ENCODE results near the gene SLC5A3. TPM values are rescaled to one million over a fixed set of nuclear protein-coding genes. Genes with fewer than 3 reads are reported as not detected.
A peak's percentile ranks its signal among the peaks of the same experiment; 100 is the strongest.

The SLC5A3 gene
- total and polyA plus RNA-seq, 2 experiments from 2014 or later: 6.2 to 32.7 TPM

DNA sequence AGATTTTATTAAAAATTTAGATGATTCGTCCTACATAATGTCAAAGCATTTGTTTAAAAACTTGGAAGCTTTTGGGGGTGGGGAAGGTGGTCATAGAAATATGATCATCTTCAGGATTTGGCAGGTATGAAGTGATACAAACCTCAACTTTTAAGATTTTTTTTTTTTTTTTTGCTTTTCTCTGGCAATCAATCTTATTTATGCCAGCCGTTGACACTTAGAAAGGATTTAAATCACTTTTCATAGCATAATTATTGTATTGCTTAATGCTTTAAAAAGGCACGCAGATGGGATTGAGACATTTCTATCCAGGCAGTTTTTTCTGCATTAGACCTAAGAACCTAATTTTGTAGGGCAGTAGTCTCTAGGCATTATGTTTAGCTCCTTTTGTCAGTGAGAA lies 19.7 kb downstream of the SLC5A3 start:
- Histone ChIP-seq H3F3A (replicated peaks; ENCODE audit: low read depth) (no peaks in the 10 kb centered on the region), H3K4me3 (no peak overlapping the region), H3K27ac (ENCODE audit: low read depth) (peak overlapping the region; percentile 68; the same call in 1 of the 2 replicates), H2AFZ (no peak overlapping the region), H3K79me2 (replicated peaks; ENCODE audit: insufficient read depth) (peaks cover 99% of the 10 kb centered on the region), H3K36me3 (ENCODE audit: insufficient read depth) (peaks cover 8% of the 10 kb centered on the region; the same call in 1 of the 2 replicates), H3K4me1 (ENCODE audit: insufficient read depth) (peaks cover 24% of the 10 kb centered on the region), H3K27me3 (ENCODE audit: insufficient read depth) (no peaks in the 10 kb centered on the region), H3K4me2 (no peak overlapping the region), H4K20me1 (replicated peaks; ENCODE audit: insufficient read depth) (peaks cover 58% of the 10 kb centered on the region), H3K9me2 (ENCODE audit: insufficient read depth) (no peaks in the 10 kb centered on the region)
- DNase-seq (ENCODE audit: low spot score) (no peak), ATAC-seq (no peak)
- no peaks in the 10 kb centered on the region for H3K9me3 Mint-ChIP-seq
- H3K4me1 Mint-ChIP-seq: peaks cover 23% of the 10 kb centered on the region
- H3K4me3 Mint-ChIP-seq: no peak overlapping the region
- peaks cover 27% of the 10 kb centered on the region for H3K36me3 Mint-ChIP-seq (ENCODE audit: low read depth)
- H3K27ac Mint-ChIP-seq: no peak overlapping the region
- TF ChIP-seq STAT1 (IDR thresholded peaks at IDR 0.05; ENCODE audit: unreplicated experiment): no peak
- no peak for TF ChIP-seq CTCF (conservative IDR thresholded peaks at IDR 0.05; ENCODE audit: low read depth in 2 of 2)
- no peak for TF ChIP-seq ZNF114 (CRISPR knock-in tag; IDR thresholded peaks at IDR 0.05)
- TF ChIP-seq, protein P1, sequence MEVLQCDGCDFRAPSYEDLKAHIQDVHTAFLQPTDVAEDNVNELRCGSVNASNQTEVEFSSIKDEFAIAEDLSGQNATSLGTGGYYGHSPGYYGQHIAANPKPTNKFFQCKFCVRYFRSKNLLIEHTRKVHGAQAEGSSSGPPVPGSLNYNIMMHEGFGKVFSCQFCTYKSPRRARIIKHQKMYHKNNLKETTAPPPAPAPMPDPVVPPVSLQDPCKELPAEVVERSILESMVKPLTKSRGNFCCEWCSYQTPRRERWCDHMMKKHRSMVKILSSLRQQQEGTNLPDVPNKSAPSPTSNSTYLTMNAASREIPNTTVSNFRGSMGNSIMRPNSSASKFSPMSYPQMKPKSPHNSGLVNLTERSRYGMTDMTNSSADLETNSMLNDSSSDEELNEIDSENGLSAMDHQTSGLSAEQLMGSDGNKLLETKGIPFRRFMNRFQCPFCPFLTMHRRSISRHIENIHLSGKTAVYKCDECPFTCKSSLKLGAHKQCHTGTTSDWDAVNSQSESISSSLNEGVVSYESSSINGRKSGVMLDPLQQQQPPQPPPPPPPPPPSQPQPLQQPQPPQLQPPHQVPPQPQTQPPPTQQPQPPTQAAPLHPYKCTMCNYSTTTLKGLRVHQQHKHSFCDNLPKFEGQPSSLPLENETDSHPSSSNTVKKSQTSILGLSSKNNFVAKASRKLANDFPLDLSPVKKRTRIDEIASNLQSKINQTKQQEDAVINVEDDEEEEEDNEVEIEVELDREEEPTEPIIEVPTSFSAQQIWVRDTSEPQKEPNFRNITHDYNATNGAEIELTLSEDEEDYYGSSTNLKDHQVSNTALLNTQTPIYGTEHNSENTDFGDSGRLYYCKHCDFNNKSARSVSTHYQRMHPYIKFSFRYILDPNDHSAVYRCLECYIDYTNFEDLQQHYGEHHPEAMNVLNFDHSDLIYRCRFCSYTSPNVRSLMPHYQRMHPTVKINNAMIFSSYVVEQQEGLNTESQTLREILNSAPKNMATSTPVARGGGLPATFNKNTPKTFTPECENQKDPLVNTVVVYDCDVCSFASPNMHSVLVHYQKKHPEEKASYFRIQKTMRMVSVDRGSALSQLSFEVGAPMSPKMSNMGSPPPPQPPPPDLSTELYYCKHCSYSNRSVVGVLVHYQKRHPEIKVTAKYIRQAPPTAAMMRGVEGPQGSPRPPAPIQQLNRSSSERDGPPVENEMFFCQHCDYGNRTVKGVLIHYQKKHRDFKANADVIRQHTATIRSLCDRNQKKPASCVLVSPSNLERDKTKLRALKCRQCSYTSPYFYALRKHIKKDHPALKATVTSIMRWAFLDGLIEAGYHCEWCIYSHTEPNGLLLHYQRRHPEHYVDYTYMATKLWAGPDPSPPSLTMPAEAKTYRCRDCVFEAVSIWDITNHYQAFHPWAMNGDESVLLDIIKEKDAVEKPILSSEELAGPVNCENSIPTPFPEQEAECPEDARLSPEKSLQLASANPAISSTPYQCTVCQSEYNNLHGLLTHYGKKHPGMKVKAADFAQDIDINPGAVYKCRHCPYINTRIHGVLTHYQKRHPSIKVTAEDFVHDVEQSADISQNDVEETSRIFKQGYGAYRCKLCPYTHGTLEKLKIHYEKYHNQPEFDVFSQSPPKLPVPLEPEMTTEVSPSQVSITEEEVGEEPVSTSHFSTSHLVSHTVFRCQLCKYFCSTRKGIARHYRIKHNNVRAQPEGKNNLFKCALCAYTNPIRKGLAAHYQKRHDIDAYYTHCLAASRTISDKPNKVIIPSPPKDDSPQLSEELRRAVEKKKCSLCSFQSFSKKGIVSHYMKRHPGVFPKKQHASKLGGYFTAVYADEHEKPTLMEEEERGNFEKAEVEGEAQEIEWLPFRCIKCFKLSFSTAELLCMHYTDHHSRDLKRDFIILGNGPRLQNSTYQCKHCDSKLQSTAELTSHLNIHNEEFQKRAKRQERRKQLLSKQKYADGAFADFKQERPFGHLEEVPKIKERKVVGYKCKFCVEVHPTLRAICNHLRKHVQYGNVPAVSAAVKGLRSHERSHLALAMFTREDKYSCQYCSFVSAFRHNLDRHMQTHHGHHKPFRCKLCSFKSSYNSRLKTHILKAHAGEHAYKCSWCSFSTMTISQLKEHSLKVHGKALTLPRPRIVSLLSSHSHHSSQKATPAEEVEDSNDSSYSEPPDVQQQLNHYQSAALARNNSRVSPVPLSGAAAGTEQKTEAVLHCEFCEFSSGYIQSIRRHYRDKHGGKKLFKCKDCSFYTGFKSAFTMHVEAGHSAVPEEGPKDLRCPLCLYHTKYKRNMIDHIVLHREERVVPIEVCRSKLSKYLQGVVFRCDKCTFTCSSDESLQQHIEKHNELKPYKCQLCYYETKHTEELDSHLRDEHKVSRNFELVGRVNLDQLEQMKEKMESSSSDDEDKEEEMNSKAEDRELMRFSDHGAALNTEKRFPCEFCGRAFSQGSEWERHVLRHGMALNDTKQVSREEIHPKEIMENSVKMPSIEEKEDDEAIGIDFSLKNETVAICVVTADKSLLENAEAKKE (CRISPR knock-in tag; IDR thresholded peaks at IDR 0.05): no peak
- no peaks in the 10 kb centered on the region for H3K27me3 Mint-ChIP-seq (ENCODE audit: insufficient read depth, low read depth, poor library complexity)

DNA sequence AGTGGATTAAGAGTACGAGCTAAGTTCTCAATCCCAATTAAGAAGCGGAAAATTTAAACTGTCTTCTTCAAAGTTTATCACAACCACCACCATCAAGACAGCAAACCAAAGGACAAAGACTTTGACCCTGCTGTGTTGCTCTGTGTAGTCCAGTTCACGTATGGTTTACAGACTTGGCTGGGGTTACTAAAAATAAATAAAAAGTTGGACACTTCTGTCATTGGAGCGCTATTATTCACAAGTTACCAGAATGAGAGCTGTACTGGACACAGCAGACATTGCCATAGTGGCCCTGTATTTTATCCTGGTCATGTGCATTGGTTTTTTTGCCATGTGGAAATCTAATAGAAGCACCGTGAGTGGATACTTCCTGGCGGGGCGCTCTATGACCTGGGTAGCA lies 21.6 kb downstream of the SLC5A3 start:
- Histone ChIP-seq H3K27ac (ENCODE audit: low read depth) (no peak overlapping the region), H3F3A (replicated peaks; ENCODE audit: low read depth) (no peaks in the 10 kb centered on the region), H3K4me2 (no peak overlapping the region), H4K20me1 (replicated peaks; ENCODE audit: insufficient read depth) (peaks cover 50% of the 10 kb centered on the region), H3K9me2 (ENCODE audit: insufficient read depth) (no peaks in the 10 kb centered on the region), H3K4me3 (no peak overlapping the region), H2AFZ (no peak overlapping the region), H3K36me3 (ENCODE audit: insufficient read depth) (peaks cover 8% of the 10 kb centered on the region; the same call in 1 of the 2 replicates), H3K4me1 (ENCODE audit: insufficient read depth) (peaks cover 29% of the 10 kb centered on the region), H3K79me2 (replicated peaks; ENCODE audit: insufficient read depth) (peaks cover 99% of the 10 kb centered on the region), H3K27me3 (ENCODE audit: insufficient read depth) (no peaks in the 10 kb centered on the region)
- no peak for ATAC-seq
- Mint-ChIP-seq H3K27me3 (ENCODE audit: insufficient read depth, low read depth, poor library complexity) (no peaks in the 10 kb centered on the region), H3K4me3 (no peak overlapping the region), H3K27ac (no peak overlapping the region), H3K4me1 (peaks cover 38% of the 10 kb centered on the region), H3K36me3 (ENCODE audit: low read depth) (peaks cover 27% of the 10 kb centered on the region), H3K9me3 (no peaks in the 10 kb centered on the region)
- no peak for DNase-seq (ENCODE audit: low spot score)
- TF ChIP-seq, protein P1 (CRISPR knock-in tag; IDR thresholded peaks at IDR 0.05): no peak

All from GM23338 (cell line).